Measurements from ENCODE around the gene CD47. TPM values are rescaled to one million over a fixed set of nuclear protein-coding genes. Genes with fewer than 3 reads are reported as not detected.

Gene CD47
- total RNA-seq, 1 experiment from 2014 or later: 89.7 TPM

GRCh38 chr3:108125153-108125543 lies 34.3 kb upstream of the CD47 start:
- no peaks in the 10 kb centered on the region for H3K36me3 ChIP-seq (ENCODE audit: control insufficient read depth, insufficient read depth, low read length)
- no peak for TF ChIP-seq CTCF (IDR thresholded peaks at IDR 0.05)
- TF ChIP-seq, protein P1, sequence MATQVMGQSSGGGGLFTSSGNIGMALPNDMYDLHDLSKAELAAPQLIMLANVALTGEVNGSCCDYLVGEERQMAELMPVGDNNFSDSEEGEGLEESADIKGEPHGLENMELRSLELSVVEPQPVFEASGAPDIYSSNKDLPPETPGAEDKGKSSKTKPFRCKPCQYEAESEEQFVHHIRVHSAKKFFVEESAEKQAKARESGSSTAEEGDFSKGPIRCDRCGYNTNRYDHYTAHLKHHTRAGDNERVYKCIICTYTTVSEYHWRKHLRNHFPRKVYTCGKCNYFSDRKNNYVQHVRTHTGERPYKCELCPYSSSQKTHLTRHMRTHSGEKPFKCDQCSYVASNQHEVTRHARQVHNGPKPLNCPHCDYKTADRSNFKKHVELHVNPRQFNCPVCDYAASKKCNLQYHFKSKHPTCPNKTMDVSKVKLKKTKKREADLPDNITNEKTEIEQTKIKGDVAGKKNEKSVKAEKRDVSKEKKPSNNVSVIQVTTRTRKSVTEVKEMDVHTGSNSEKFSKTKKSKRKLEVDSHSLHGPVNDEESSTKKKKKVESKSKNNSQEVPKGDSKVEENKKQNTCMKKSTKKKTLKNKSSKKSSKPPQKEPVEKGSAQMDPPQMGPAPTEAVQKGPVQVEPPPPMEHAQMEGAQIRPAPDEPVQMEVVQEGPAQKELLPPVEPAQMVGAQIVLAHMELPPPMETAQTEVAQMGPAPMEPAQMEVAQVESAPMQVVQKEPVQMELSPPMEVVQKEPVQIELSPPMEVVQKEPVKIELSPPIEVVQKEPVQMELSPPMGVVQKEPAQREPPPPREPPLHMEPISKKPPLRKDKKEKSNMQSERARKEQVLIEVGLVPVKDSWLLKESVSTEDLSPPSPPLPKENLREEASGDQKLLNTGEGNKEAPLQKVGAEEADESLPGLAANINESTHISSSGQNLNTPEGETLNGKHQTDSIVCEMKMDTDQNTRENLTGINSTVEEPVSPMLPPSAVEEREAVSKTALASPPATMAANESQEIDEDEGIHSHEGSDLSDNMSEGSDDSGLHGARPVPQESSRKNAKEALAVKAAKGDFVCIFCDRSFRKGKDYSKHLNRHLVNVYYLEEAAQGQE (IDR thresholded peaks at IDR 0.05; ENCODE audit: insufficient read depth in 1 of 2, low read depth in 2 of 2, low read length in 1 of 2): no peak
- no peaks in the 10 kb centered on the region for H3K4me1 ChIP-seq (ENCODE audit: control insufficient read depth, insufficient read depth, low read length)
- DNase-seq (ENCODE audit: low read depth, low spot score): no peak
- no peak overlapping the region for H3K27ac ChIP-seq (ENCODE audit: low read length)
- no peaks in the 10 kb centered on the region for H3K27me3 ChIP-seq (ENCODE audit: control insufficient read depth, insufficient read depth, low read length)
- in situ Hi-C loops (cut with HindIII; ENCODE audit: low pct_unique_long_range_greater_than_20kb, low sequenced_read_pairs): no loop called here
- POLR2A ChIA-PET: no interaction called here
- no peak overlapping the region for H3K4me3 ChIP-seq (ENCODE audit: low read depth in 2 of 2, low read length in 2 of 2)
- intact Hi-C loops (cut with micrococcal nuclease; ENCODE audit: unreplicated experiment): no loop called here
- no TSS peak for BruUV-seq (replicated peaks)
- CTCF ChIA-PET: no interaction called here
- ATAC-seq: no peak
- no peaks in the 10 kb centered on the region for H3K9me3 ChIP-seq (ENCODE audit: control insufficient read depth, insufficient read depth, low read depth, low read length)

DNA sequence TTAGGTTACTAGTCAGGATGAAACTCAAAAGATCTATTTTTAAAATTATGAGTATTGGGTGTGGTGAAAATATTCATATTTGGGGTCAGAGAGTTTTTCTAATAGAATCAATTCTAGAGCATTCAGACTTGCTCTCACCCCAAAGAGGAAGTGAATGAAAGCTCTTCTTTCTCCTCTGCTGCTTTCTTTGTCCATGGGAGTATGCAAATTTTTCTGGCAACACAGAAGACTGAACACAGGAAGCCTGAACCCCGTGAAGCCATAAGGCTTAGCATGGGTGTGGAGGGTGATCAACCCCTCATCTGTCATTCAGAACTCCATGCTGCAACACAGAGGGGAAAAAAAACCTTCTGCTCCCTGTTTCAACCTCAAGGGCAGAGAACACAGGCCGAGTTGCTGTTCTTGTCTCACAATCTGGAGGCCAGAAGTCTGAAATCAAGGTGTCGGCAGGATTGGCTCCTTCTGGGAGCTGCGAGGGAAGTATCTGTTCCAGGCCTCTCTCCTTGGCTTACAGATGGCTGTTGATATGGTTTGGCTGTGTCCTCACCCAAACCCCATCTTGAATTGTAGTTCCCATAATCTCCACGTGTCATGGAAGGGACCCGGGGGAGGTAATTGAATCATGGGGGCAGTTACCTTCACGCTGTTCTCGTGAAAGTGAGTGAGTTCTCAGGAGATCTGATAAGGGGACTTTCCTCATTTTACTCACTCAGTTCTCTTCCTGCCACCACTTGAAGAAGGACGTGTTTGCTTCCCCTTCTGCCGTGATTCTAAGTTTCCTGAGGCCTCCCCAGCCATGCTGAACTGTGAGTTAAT lies 33.7 kb upstream of the CD47 start:
- Histone ChIP-seq H3K27ac (ENCODE audit: low read length) (no peak overlapping the region), H3K4me1 (ENCODE audit: control insufficient read depth, insufficient read depth, low read length) (no peaks in the 10 kb centered on the region), H3K9me3 (ENCODE audit: control insufficient read depth, insufficient read depth, low read depth, low read length) (no peaks in the 10 kb centered on the region), H3K4me3 (ENCODE audit: low read depth in 2 of 2, low read length in 2 of 2) (no peak overlapping the region), H3K27me3 (ENCODE audit: control insufficient read depth, insufficient read depth, low read length) (no peaks in the 10 kb centered on the region), H3K36me3 (ENCODE audit: control insufficient read depth, insufficient read depth, low read length) (no peaks in the 10 kb centered on the region)
- in situ Hi-C loops (cut with HindIII; ENCODE audit: low pct_unique_long_range_greater_than_20kb, low sequenced_read_pairs): no loop called here
- ChIA-PET CTCF (no interaction called here), POLR2A (no interaction called here)
- no peak for TF ChIP-seq CTCF (IDR thresholded peaks at IDR 0.05)
- no peak for TF ChIP-seq POLR2AphosphoS5 (IDR thresholded peaks at IDR 0.05; ENCODE audit: low read depth, low read length)
- TF ChIP-seq, protein P1 (IDR thresholded peaks at IDR 0.05; ENCODE audit: insufficient read depth in 1 of 2, low read depth in 2 of 2, low read length in 1 of 2): no peak
- no peak for TF ChIP-seq TCF7L2 (IDR thresholded peaks at IDR 0.05; ENCODE audit: low read depth, low read length)
- no peak for TF ChIP-seq SIN3A (IDR thresholded peaks at IDR 0.05; ENCODE audit: borderline replicate concordance, insufficient read depth, low read depth, low read length)
- intact Hi-C loops (cut with micrococcal nuclease; ENCODE audit: unreplicated experiment): no loop called here
- DNase-seq (ENCODE audit: low read depth, low spot score): no peak
- BruUV-seq (replicated peaks): no TSS peak
- no peak for ATAC-seq

Data from Panc1 (cell line).